H1 (cell line): ENCODE measurements around the gene CENPF. TPM values are rescaled to one million over a fixed set of nuclear protein-coding genes. Genes with fewer than 3 reads are reported as not detected.

Source experiments
- CTCF ChIA-PET: fragments of 300-600 bp; sonication (Branson Sonifier 250); formaldehyde crosslinking; loops from one replicate; lab custom pipeline; 2021; ENCODE audit not compliant: partially characterized antibody; lab: Charles Lee
- POLR2A ChIA-PET: fragments of 300-600 bp; sonication (Branson Sonifier 250); formaldehyde crosslinking; loops from one replicate; lab custom pipeline; 2021; ENCODE audit warnings: inconsistent platforms; ENCODE audit not compliant: partially characterized antibody; lab: Charles Lee
- DNase-seq, 2 experiments: peaks; one replicate each; pipeline versions ENCODE4 v3.0.0 to v3.0.0-alpha.2; 2010 to 2022; ENCODE audit warnings: low spot score in 2 of 2, low read depth in 1 of 2, mixed read lengths in 1 of 2
- FAIRE-seq: peaks from 2 replicates; lab custom pipeline; 2011; peaks lifted over from hg19 to GRCh38; lab: Jason Lieb, UNC
- H2AFZ ChIP-seq: 2 replicates; pipeline ENCODE4 v1.8.1; 2012; ENCODE audit warnings: low read length, inconsistent platforms
- H2AK5ac ChIP-seq: 2 replicates; pipeline ENCODE4 v1.6.1; 2013; ENCODE audit warnings: low read depth, low read length
- H2BK120ac ChIP-seq: replicated peaks from 2 replicates; pipeline ENCODE3; 2013; ENCODE audit warnings: low read depth, low read length, inconsistent platforms
- H2BK12ac ChIP-seq: 2 replicates; pipeline ENCODE4 v1.6.1; 2013; ENCODE audit warnings: low read depth, low read length
- H2BK15ac ChIP-seq: 2 replicates; pipeline ENCODE4 v1.6.1; 2013; ENCODE audit warnings: low read length
- H2BK20ac ChIP-seq: 2 replicates; pipeline ENCODE4 v1.6.1; 2013; ENCODE audit warnings: low read length
- H2BK5ac ChIP-seq: 2 replicates; pipeline ENCODE4 v1.6.1; 2013; ENCODE audit warnings: low read depth, low read length
- H3K14ac ChIP-seq: 2 replicates; pipeline ENCODE4 v1.6.1; 2013; ENCODE audit warnings: inconsistent platforms; ENCODE audit not compliant: insufficient read length
- H3K18ac ChIP-seq: 2 replicates; pipeline ENCODE4 v1.6.1; 2013; ENCODE audit warnings: low read length; ENCODE audit errors: extremely low read depth
- H3K23ac ChIP-seq: 2 replicates; pipeline ENCODE4 v1.6.1; 2013; ENCODE audit warnings: inconsistent platforms; ENCODE audit not compliant: insufficient read length
- H3K23me2 ChIP-seq: 2 replicates; pipeline ENCODE4 v1.6.1; 2013; ENCODE audit warnings: low read depth, low read length
- H3K27ac ChIP-seq: 2 replicates; pipeline ENCODE4 v1.6.1; 2011; ENCODE audit warnings: low read depth, low read length, inconsistent platforms
- H3K27me3 ChIP-seq, 4 experiments: replicated peaks in 1 of 4; 1 replicate in 1 of 4; 2 replicates in 3 of 4; pipeline versions ENCODE4 v1.6.1 to v1.8.1; 2011 to 2013; ENCODE audit warnings: low read length in 3 of 4, mild to moderate bottlenecking in 3 of 4, inconsistent platforms in 2 of 4, mixed read lengths in 2 of 4, moderate library complexity in 1 of 4; ENCODE audit not compliant: control insufficient read depth in 3 of 4, insufficient read depth in 3 of 4; ENCODE audit errors: extremely low read depth in 1 of 4
- H3K36me3 ChIP-seq, 4 experiments: 2 replicates each; pipeline versions ENCODE4 v1.6.1 to v1.8.1; 2011 to 2013; ENCODE audit warnings: mild to moderate bottlenecking in 4 of 4, low read length in 3 of 4, moderate library complexity in 2 of 4, control low read depth in 1 of 4, inconsistent platforms in 1 of 4; ENCODE audit not compliant: insufficient read depth in 4 of 4, control insufficient read depth in 2 of 4
- H3K4ac ChIP-seq: replicated peaks from 2 replicates; pipeline ENCODE3; 2013; ENCODE audit warnings: low read length, low read depth, mixed read lengths, inconsistent platforms; ENCODE audit not compliant: insufficient read length
- H3K4me1 ChIP-seq, 4 experiments: replicated peaks in 1 of 4; 1 replicate in 1 of 4; 2 replicates in 3 of 4; pipeline versions ENCODE4 v1.6.1 to v1.8.1; 2011 to 2013; ENCODE audit warnings: low read length in 3 of 4, inconsistent platforms in 2 of 4, mixed read lengths in 1 of 4; ENCODE audit not compliant: insufficient read depth in 4 of 4, control insufficient read depth in 3 of 4
- H3K4me2 ChIP-seq, 2 experiments: 2 replicates each; pipeline versions ENCODE4 v1.6.1 to v1.8.1; 2011 to 2013; ENCODE audit warnings: low read depth in 2 of 2, low read length in 2 of 2, control low read depth in 1 of 2, inconsistent platforms in 1 of 2, mild to moderate bottlenecking in 1 of 2; ENCODE audit not compliant: insufficient read depth in 1 of 2
- H3K4me3 ChIP-seq, 4 experiments: fragments of 200-600, 300-600 bp in 1 of 4; sonication (generic), shearing (Covaris generic), sonication (Bioruptor Twin) in 1 of 4; 2 replicates each; pipeline versions ENCODE4 v1.5.1 to v1.8.1; 2011 to 2016; ENCODE audit warnings: low read length in 4 of 4, low read depth in 3 of 4, control low read depth in 2 of 4, inconsistent platforms in 2 of 4, mild to moderate bottlenecking in 2 of 4, mixed read lengths in 1 of 4, moderate library complexity in 1 of 4; ENCODE audit not compliant: insufficient read depth in 2 of 4; ENCODE audit errors: extremely low read depth in 1 of 4
- H3K56ac ChIP-seq: replicated peaks from 2 replicates; pipeline ENCODE3; 2013; ENCODE audit warnings: low read depth, mild to moderate bottlenecking, mixed read lengths, low read length, inconsistent platforms; ENCODE audit not compliant: insufficient read length
- H3K79me1 ChIP-seq: 2 replicates; pipeline ENCODE4 v1.6.1; 2013; ENCODE audit warnings: low read depth, low read length, control low read depth
- H3K79me2 ChIP-seq, 2 experiments: 2 replicates each; pipeline versions ENCODE4 v1.6.1 to v1.8.1; 2012 to 2013; ENCODE audit warnings: low read length in 2 of 2, mild to moderate bottlenecking in 2 of 2, inconsistent platforms in 1 of 2; ENCODE audit not compliant: insufficient read depth in 2 of 2, control insufficient read depth in 1 of 2
- H3K9ac ChIP-seq, 4 experiments: replicated peaks in 1 of 4; 1 replicate in 1 of 4; 2 replicates in 3 of 4; pipeline versions ENCODE4 v1.6.1 to v1.8.1; 2011 to 2013; ENCODE audit warnings: low read depth in 3 of 4, low read length in 3 of 4, control low read depth in 2 of 4, mild to moderate bottlenecking in 2 of 4, moderate library complexity in 2 of 4, inconsistent platforms in 1 of 4; ENCODE audit errors: extremely low read depth in 1 of 4
- H3K9me3 ChIP-seq, 2 experiments: 2 replicates each; pipeline versions ENCODE4 v1.6.1 to v1.8.1; 2012 to 2013; ENCODE audit warnings: mild to moderate bottlenecking in 2 of 2, moderate library complexity in 2 of 2, control low read depth in 1 of 2, inconsistent platforms in 1 of 2, low read depth in 1 of 2, low read length in 1 of 2, mixed read lengths in 1 of 2; ENCODE audit not compliant: insufficient read depth in 2 of 2
- H4K20me1 ChIP-seq, 2 experiments: replicated peaks in 1 of 2; 2 replicates each; pipeline versions ENCODE3 to v1.8.1; 2011 to 2013; ENCODE audit warnings: inconsistent platforms in 2 of 2, low read length in 2 of 2, mild to moderate bottlenecking in 1 of 2; ENCODE audit not compliant: insufficient read depth in 2 of 2, control insufficient read depth in 1 of 2
- H4K5ac ChIP-seq: 2 replicates; pipeline ENCODE4 v1.6.1; 2013; ENCODE audit warnings: low read length, low read depth, mixed read lengths, inconsistent platforms; ENCODE audit not compliant: insufficient read length
- H4K8ac ChIP-seq: 2 replicates; pipeline ENCODE4 v1.8.0; 2013; ENCODE audit warnings: mild to moderate bottlenecking, moderate library complexity, low read length, inconsistent platforms; ENCODE audit not compliant: insufficient read depth; ENCODE audit errors: extremely low read depth
- H4K91ac ChIP-seq: replicated peaks from 2 replicates; pipeline ENCODE3; 2013; ENCODE audit warnings: low read length, mixed read lengths, inconsistent platforms; ENCODE audit not compliant: insufficient read length
- CHD2 ChIP-seq: IDR thresholded peaks from 2 replicates; pipeline ENCODE4 v1.6.1; 2012; ENCODE audit warnings: low read length, improper control_type of control experiment
- JUN ChIP-seq: IDR thresholded peaks from 2 replicates; pipeline ENCODE4 v1.6.1; 2011; ENCODE audit warnings: low read depth, mild to moderate bottlenecking, improper control_type of control experiment, low read length
- SP2 ChIP-seq: IDR thresholded peaks from 2 replicates; pipeline ENCODE4 v1.6.1; 2012; ENCODE audit warnings: mild to moderate bottlenecking, low read length, inconsistent platforms
- ZNF274 ChIP-seq: IDR thresholded peaks from 2 replicates; pipeline ENCODE4 v1.7.0; 2012; ENCODE audit warnings: low read length, borderline replicate concordance; ENCODE audit errors: extremely low read depth
- WGBS, 2 experiments: shearing (Covaris generic) in 1 of 2; methylation state at CpG; one replicate each; pipeline versions ENCODE4 v1.1.6 to v1.1.7; 2013 to 2015; ENCODE audit warnings: low lambda C conversion rate in 2 of 2, mixed read lengths in 2 of 2, inconsistent platforms in 1 of 2, low coverage in 1 of 2, missing lambda C conversion rate in 1 of 2; ENCODE audit not compliant: insufficient replicate concordance in 2 of 2, insufficient coverage in 1 of 2, insufficient read length in 1 of 2; ENCODE audit errors: extremely low coverage in 1 of 2, missing lambda C conversion rate in 1 of 2; 5-methylcytosine and 5-hydroxymethylcytosine counted together
- polyA plus RNA-seq, 7 experiments: library from polyadenylated mRNA; depleted of rRNA in 3 of 7; stranded (reverse) in 5 of 7; unstranded in 2 of 7; fragments of >200 nt in 5 of 7; fragments of 200-250 nt in 2 of 7; gene quantifications; 1 replicate in 5 of 7; 2 replicates in 1 of 7; 4 replicates in 1 of 7; pipeline versions ENCODE4 v1.2.1 to v1.2.3, GENCODE V29; 2011 to 2013; ENCODE audit warnings: missing spikeins in 2 of 7, mixed read lengths in 2 of 7
- total RNA-seq: library from RNA; stranded (reverse); fragmentation: NEBNext Ultra II Directional; extraction: Animal tissue kit (Norgen Biotek cat#: 25700); gene quantifications from 2 replicates; pipeline ENCODE4 v1.2.1, GENCODE V29; 2021

CENPF gene
- total and polyA plus RNA-seq, 2 of the 8 experiments (the other 6 are each of a cell fraction or from before 2014, with no cell fraction given): 13.7 to 170 TPM

- Histone ChIP-seq H4K8ac (no peak overlapping the region), H3K23ac (no peak overlapping the region), H3K4me3 (no peak overlapping the region), H3K9ac (no peak overlapping the region), H2BK120ac (no peak overlapping the region), H2BK15ac (no peak overlapping the region), H3K27me3 (no peaks in the 10 kb centered on the region), H3K14ac (no peak overlapping the region), H3K4ac (no peak overlapping the region), H3K56ac (no peak overlapping the region), H2AK5ac (no peak overlapping the region), H3K27ac (no peak overlapping the region), H2AFZ (no peak overlapping the region), H3K4me2 (no peak overlapping the region), H4K91ac (no peak overlapping the region), H3K36me3 (no peaks in the 10 kb centered on the region), H3K79me2 (no peaks in the 10 kb centered on the region), H2BK12ac (no peak overlapping the region), H2BK5ac (no peak overlapping the region), H4K20me1 (no peaks in the 10 kb centered on the region), H3K79me1 (no peaks in the 10 kb centered on the region), H2BK20ac (no peak overlapping the region), H3K23me2 (no peaks in the 10 kb centered on the region), H4K5ac (no peak overlapping the region), H3K4me1 (no peaks in the 10 kb centered on the region), H3K9me3 (no peaks in the 10 kb centered on the region), H3K18ac (no peak overlapping the region)
- CTCF ChIA-PET: interaction anchor here (0.9 kb wide), 1 partner anchor 15 kb away, joined by 4 read pairs; no protein-coding TSS in a partner anchor
- 95% methylated on average over 2 of the region's 2 CpGs; no CpG with 5 or more reads in 1 of the 2 experiments for WGBS, 2 experiments
- DNase-seq: no peak
- TF ChIP-seq ZNF274: no peak
- no peak for TF ChIP-seq JUN
- no peak for TF ChIP-seq SP2
- TF ChIP-seq CHD2: no peak
- no peak for FAIRE-seq
- POLR2A ChIA-PET: no interaction called here
Measured at GRCh38 chr1:214678386-214678785, 75.4 kb downstream of the CENPF start.
